ENCODE measurements around the gene ZNF354C.
"Not testable (repeated sequence)": the region's sequence is repeated elsewhere in the genome, so short reads cannot be mapped to it uniquely, and the experiment has no call there.

The ZNF354C gene

GRCh38 chr5:179060116-179061008 lies at the start of gene ZNF354C:
Gene ZNF354C (plus strand): TSS chr5:179060373. CDS start chr5:179062069, 1,696 bp downstream.
- DNase-seq, result peak; percentile 78 to 90

- peak; percentile 85 to 94 for DNase-seq
These were observed 36.5 kb upstream of the ZNF354C start, which contains the start of gene ZNF879 for GRCh38 chr5:179023528-179024189. Gene ZNF879 (plus strand): TSS chr5:179023804. CDS start chr5:179025005, 1,201 bp downstream.

GRCh38 chr5:179033004-179033580 lies 27.1 kb upstream of the ZNF354C start:
- DNase-seq, result no peak

- DNase-seq, result no peak
These were observed 15.4 kb upstream of the ZNF354C start for GRCh38 chr5:179044765-179045164.

- DNase-seq, result no peak
These were observed 8.4 kb upstream of the ZNF354C start for GRCh38 chr5:179051784-179052183.

GRCh38 chr5:179054036-179054785 lies 6.0 kb upstream of the ZNF354C start:
- no peak for DNase-seq

GRCh38 chr5:179054876-179055275 lies 5.3 kb upstream of the ZNF354C start:
- DNase-seq, result no peak

GRCh38 chr5:179055436-179055835 lies 4.7 kb upstream of the ZNF354C start:
- no peak for DNase-seq

GRCh38 chr5:179055841-179056240 lies 4.3 kb upstream of the ZNF354C start:
- no peak for DNase-seq

GRCh38 chr5:179061025-179061424 lies 852 bp downstream of the ZNF354C start:
- no peak for DNase-seq

GRCh38 chr5:179065703-179066102 lies 5.5 kb downstream of the ZNF354C start:
- DNase-seq, result no peak

- no peak for DNase-seq
These were observed 19.2 kb downstream of the ZNF354C start for GRCh38 chr5:179079165-179079987.

- DNase-seq, result no peak
These were observed 20.6 kb downstream of the ZNF354C start for GRCh38 chr5:179080724-179081123.

- DNase-seq, result no peak
These were observed 29.3 kb downstream of the ZNF354C start for GRCh38 chr5:179089502-179089901.

GRCh38 chr5:179101282-179101681 lies 41.1 kb downstream of the ZNF354C start:
- not testable (repeated sequence) for DNase-seq

- DNase-seq, result no peak
These were observed 50.4 kb downstream of the ZNF354C start for GRCh38 chr5:179110528-179110927.

- no peak for DNase-seq
These were observed 51.4 kb downstream of the ZNF354C start for GRCh38 chr5:179111267-179112207.

GRCh38 chr5:179112469-179113142 lies 52.4 kb downstream of the ZNF354C start:
- DNase-seq, result no peak

- DNase-seq, result no peak
These were observed 53.0 kb downstream of the ZNF354C start for GRCh38 chr5:179113143-179113530.

Data from hippocampal formation (tissue), 2 donors.